ENCODE data around the gene PCSK7.

The PCSK7 gene

GRCh38 chr11:117166491-117166890 lies 65.4 kb downstream of the PCSK7 start:
- H3K4me1 ChIP-seq (ENCODE audit: control insufficient read depth, insufficient read depth, low read length) = peaks cover 6% of the 10 kb centered on the region
- no peaks in the 10 kb centered on the region for H3K27me3 ChIP-seq (ENCODE audit: control insufficient read depth, insufficient read depth, low read length)
- no peak overlapping the region for H3K9ac ChIP-seq (ENCODE audit: low read length)
- no peak overlapping the region for H3K27ac ChIP-seq (ENCODE audit: low read depth, low read length)
- H3K36me3 ChIP-seq (ENCODE audit: control insufficient read depth, insufficient read depth, low read length) = peaks cover 19% of the 10 kb centered on the region
- no peak overlapping the region for H3K4me3 ChIP-seq (ENCODE audit: low read length)

- no peak overlapping the region for H3K9ac ChIP-seq (ENCODE audit: low read length)
- peaks cover 14% of the 10 kb centered on the region for H3K36me3 ChIP-seq (ENCODE audit: control insufficient read depth, insufficient read depth, low read length)
- H3K4me3 ChIP-seq (ENCODE audit: low read length) = no peak overlapping the region
- no peak overlapping the region for H3K27ac ChIP-seq (ENCODE audit: low read depth, low read length)
- H3K27me3 ChIP-seq (ENCODE audit: control insufficient read depth, insufficient read depth, low read length) = no peaks in the 10 kb centered on the region
- no peaks in the 10 kb centered on the region for H3K4me1 ChIP-seq (ENCODE audit: control insufficient read depth, insufficient read depth, low read length)
Measured at GRCh38 chr11:117160826-117161225, 71.0 kb downstream of the PCSK7 start.

GRCh38 chr11:117159892-117160291 lies 72.0 kb downstream of the PCSK7 start:
- no peak overlapping the region for H3K27ac ChIP-seq (ENCODE audit: low read depth, low read length)
- H3K4me3 ChIP-seq (ENCODE audit: low read length) = no peak overlapping the region
- no peaks in the 10 kb centered on the region for H3K4me1 ChIP-seq (ENCODE audit: control insufficient read depth, insufficient read depth, low read length)
- peaks cover 14% of the 10 kb centered on the region for H3K36me3 ChIP-seq (ENCODE audit: control insufficient read depth, insufficient read depth, low read length)
- H3K27me3 ChIP-seq (ENCODE audit: control insufficient read depth, insufficient read depth, low read length) = no peaks in the 10 kb centered on the region
- H3K9ac ChIP-seq (ENCODE audit: low read length) = no peak overlapping the region

- H3K9ac ChIP-seq (ENCODE audit: low read length) = no peak overlapping the region
- no peaks in the 10 kb centered on the region for H3K4me1 ChIP-seq (ENCODE audit: control insufficient read depth, insufficient read depth, low read length)
- no peak overlapping the region for H3K27ac ChIP-seq (ENCODE audit: low read depth, low read length)
- peaks cover 5% of the 10 kb centered on the region for H3K36me3 ChIP-seq (ENCODE audit: control insufficient read depth, insufficient read depth, low read length)
- H3K4me3 ChIP-seq (ENCODE audit: low read length) = no peak overlapping the region
- no peaks in the 10 kb centered on the region for H3K27me3 ChIP-seq (ENCODE audit: control insufficient read depth, insufficient read depth, low read length)
Measured at GRCh38 chr11:117157507-117157906, 74.4 kb downstream of the PCSK7 start.

- Histone ChIP-seq H3K27ac (ENCODE audit: low read depth, low read length) (no peak overlapping the region), H3K9ac (ENCODE audit: low read length) (no peak overlapping the region), H3K27me3 (ENCODE audit: control insufficient read depth, insufficient read depth, low read length) (no peaks in the 10 kb centered on the region), H3K4me1 (ENCODE audit: control insufficient read depth, insufficient read depth, low read length) (no peaks in the 10 kb centered on the region), H3K4me3 (ENCODE audit: low read length) (no peak overlapping the region), H3K36me3 (ENCODE audit: control insufficient read depth, insufficient read depth, low read length) (peaks cover 2% of the 10 kb centered on the region)
Measured at GRCh38 chr11:117154468-117154867, 77.4 kb downstream of the PCSK7 start.

All from rectal smooth muscle tissue (tissue), 1 donor.